HEK293 (cell line): Measurements from ENCODE around the gene KANK4.

Experiments
- CTCF ChIA-PET: fragments of 350-600 bp; formaldehyde crosslinking; extraction: SDS; loops from one replicate; lab custom pipeline; 2021; ENCODE audit warnings: antibody characterized with exemption; lab: Yijun Ruan, JAX
- POLR2A ChIA-PET: fragments of 300-600 bp; formaldehyde crosslinking; extraction: SDS; loops from one replicate; lab custom pipeline; 2020; ENCODE audit warnings: antibody characterized with exemption, inconsistent platforms; lab: Yijun Ruan, JAX
- H3K27ac ChIP-seq: fragments of 200-500 bp; sonication (Bioruptor generic); 2 replicates; pipeline ENCODE4 v1.5.1; 2014; ENCODE audit warnings: low read depth, low read length, control low read depth, inconsistent platforms; ENCODE audit errors: extremely low read depth
- H3K36me3 ChIP-seq, 2 experiments: fragments of 200-500 bp in 1 of 2; sonication (Bioruptor generic) in 1 of 2; 1 replicate in 1 of 2; 2 replicates in 1 of 2; pipeline ENCODE4 v1.5.1; 2014 to 2017; ENCODE audit warnings: inconsistent platforms in 2 of 2, low read length in 2 of 2; ENCODE audit not compliant: control insufficient read depth in 2 of 2, insufficient read depth in 1 of 2
- H3K4me1 ChIP-seq: fragments of 200-500 bp; sonication (Bioruptor generic); 2 replicates; pipeline ENCODE4 v1.5.1; 2014; ENCODE audit warnings: mild to moderate bottlenecking, low read length, inconsistent platforms; ENCODE audit not compliant: control insufficient read depth, insufficient read depth
- H3K4me3 ChIP-seq: 2 replicates; pipeline ENCODE4 v1.5.1; 2011; ENCODE audit warnings: low read depth, mild to moderate bottlenecking, control low read depth, low read length, moderate library complexity
- H3K9me3 ChIP-seq: fragments of 200-500 bp; sonication (Bioruptor generic); 2 replicates; pipeline ENCODE4 v1.5.1; 2014; ENCODE audit warnings: low read depth, low read length, inconsistent platforms; ENCODE audit not compliant: control insufficient read depth, insufficient read depth
- ATF2 ChIP-seq: fragments of 450-650 bp; formaldehyde crosslinking; IDR thresholded peaks from 2 replicates; pipeline ENCODE4 v1.5.1; 2016; ENCODE audit warnings: missing biosample characterization, missing genetic modification characterization, low read depth
- GLIS2 ChIP-seq: fragments of 450-650 bp; formaldehyde crosslinking; IDR thresholded peaks from 2 replicates; pipeline ENCODE4 v1.5.1; 2016; ENCODE audit warnings: missing biosample characterization, missing genetic modification characterization
- OVOL3 ChIP-seq: fragments of 450-650 bp; formaldehyde crosslinking; IDR thresholded peaks from 2 replicates; pipeline ENCODE4 v1.5.1; 2016; ENCODE audit warnings: missing biosample characterization, missing genetic modification characterization
- ZBTB20 ChIP-seq: fragments of 450-650 bp; formaldehyde crosslinking; IDR thresholded peaks from 2 replicates; pipeline ENCODE4 v1.5.1; 2016; ENCODE audit warnings: missing biosample characterization, missing genetic modification characterization
- ZBTB7A ChIP-seq: fragments of 450-650 bp; formaldehyde crosslinking; IDR thresholded peaks from 2 replicates; pipeline ENCODE4 v1.5.1; 2016; ENCODE audit warnings: low read depth, missing biosample characterization, missing genetic modification characterization
- ZNF114 ChIP-seq: fragments of 450-650 bp; formaldehyde crosslinking; IDR thresholded peaks from 2 replicates; pipeline ENCODE4 v1.5.0; 2017; ENCODE audit warnings: missing biosample characterization, missing genetic modification characterization
- ZNF169 ChIP-seq: fragments of 450-650 bp; formaldehyde crosslinking; IDR thresholded peaks from 2 replicates; pipeline ENCODE4 v1.5.1; 2016; ENCODE audit warnings: missing biosample characterization, missing genetic modification characterization
- ZNF18 ChIP-seq: fragments of 450-650 bp; formaldehyde crosslinking; IDR thresholded peaks from 2 replicates; pipeline ENCODE4 v1.5.1; 2016; ENCODE audit warnings: missing biosample characterization, missing genetic modification characterization
- ZNF19 ChIP-seq: fragments of 450-650 bp; formaldehyde crosslinking; IDR thresholded peaks from 2 replicates; pipeline ENCODE4; 2016; ENCODE audit warnings: missing biosample characterization, missing genetic modification characterization, low read depth
- ZNF2 ChIP-seq: fragments of 450-650 bp; formaldehyde crosslinking; IDR thresholded peaks from 2 replicates; pipeline ENCODE4 v1.5.1; 2016; ENCODE audit warnings: missing biosample characterization, missing genetic modification characterization
- ZNF391 ChIP-seq: fragments of 450-650 bp; formaldehyde crosslinking; IDR thresholded peaks from 2 replicates; pipeline ENCODE4 v1.5.1; 2016; ENCODE audit warnings: low read depth, missing biosample characterization, missing genetic modification characterization, borderline replicate concordance
- ZNF510 ChIP-seq: fragments of 450-650 bp; formaldehyde crosslinking; IDR thresholded peaks from 2 replicates; pipeline ENCODE4 v1.5.1; 2018; ENCODE audit warnings: mild to moderate bottlenecking, missing genetic modification characterization, missing biosample characterization; ENCODE audit not compliant: insufficient replicate concordance
- ZNF571 ChIP-seq: fragments of 450-650 bp; formaldehyde crosslinking; IDR thresholded peaks from 2 replicates; pipeline ENCODE4 v1.5.0; 2017; ENCODE audit warnings: missing biosample characterization, missing genetic modification characterization
- ZNF621 ChIP-seq: fragments of 450-650 bp; formaldehyde crosslinking; IDR thresholded peaks from 2 replicates; pipeline ENCODE4 v1.5.1; 2017; ENCODE audit warnings: missing biosample characterization, missing genetic modification characterization
- ZNF658 ChIP-seq: fragments of 450-650 bp; formaldehyde crosslinking; IDR thresholded peaks from 2 replicates; pipeline ENCODE4; 2016; ENCODE audit warnings: missing biosample characterization, missing genetic modification characterization
- ZNF747 ChIP-seq: fragments of 450-650 bp; formaldehyde crosslinking; IDR thresholded peaks from 2 replicates; pipeline ENCODE4 v1.5.1; 2016; ENCODE audit warnings: missing biosample characterization, missing genetic modification characterization
- ZSCAN16 ChIP-seq: fragments of 450-650 bp; formaldehyde crosslinking; IDR thresholded peaks from 2 replicates; pipeline ENCODE4 v1.5.1; 2016; ENCODE audit warnings: missing biosample characterization, missing genetic modification characterization
- ZSCAN30 ChIP-seq: fragments of 450-650 bp; IDR thresholded peaks from 2 replicates; pipeline ENCODE4 v1.5.1; 2018; ENCODE audit warnings: missing biosample characterization, mild to moderate bottlenecking, missing genetic modification characterization, moderate library complexity
- ZSCAN5A ChIP-seq: fragments of 450-650 bp; formaldehyde crosslinking; IDR thresholded peaks from 2 replicates; pipeline ENCODE4 v1.5.1; 2016; ENCODE audit warnings: missing biosample characterization, missing genetic modification characterization
- TF ChIP-seq, protein P1 (sequence below): fragments of 450-650 bp; formaldehyde crosslinking; IDR thresholded peaks from 2 replicates; pipeline ENCODE4 v1.5.1; 2016; ENCODE audit warnings: missing biosample characterization, missing genetic modification characterization

KANK4 gene

DNA sequence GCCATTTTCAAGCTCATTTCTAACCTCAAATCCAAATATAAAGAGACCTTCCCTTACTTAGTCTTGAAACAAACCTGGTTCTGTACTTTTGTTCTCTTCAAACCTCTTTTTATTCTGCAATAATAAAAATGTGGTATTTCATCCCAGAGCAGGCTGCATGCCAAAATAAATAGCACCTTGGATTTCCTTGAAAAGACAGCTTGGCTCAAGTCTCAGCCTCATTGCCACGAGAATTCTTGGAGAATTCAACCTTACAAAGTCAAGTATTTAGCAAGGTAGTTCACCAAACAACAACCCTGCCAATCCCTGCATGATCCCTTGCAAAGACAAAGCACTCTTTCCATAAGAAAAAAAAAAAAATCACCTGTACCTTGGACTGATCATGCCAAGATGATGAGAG, 33.8 kb downstream of the KANK4 start:
- Histone ChIP-seq H3K4me3 (no peak overlapping the region), H3K36me3 (no peaks in the 10 kb centered on the region), H3K4me1 (peaks cover 17% of the 10 kb centered on the region), H3K9me3 (no peaks in the 10 kb centered on the region), H3K27ac (no peak overlapping the region)
- ChIA-PET POLR2A (interaction anchor here (0.7 kb wide), 1 partner anchor 45 kb away, joined by 3 read pairs; no protein-coding TSS in a partner anchor), CTCF (interaction anchor here (1.4 to 2.3 kb wide), 4 partner anchors 26 to 121 kb away, joined by 3 to 10 read pairs (median 4); no protein-coding TSS in a partner anchor)
- TF ChIP-seq ZNF510 (tag by site-specific recombination) (no peak), ZSCAN16 (no peak), ZNF658 (tag by site-specific recombination) (no peak), ZSCAN30 (no peak), ZNF169 (tag by site-specific recombination) (no peak), GLIS2 (tag by site-specific recombination) (no peak), ZNF621 (tag by site-specific recombination) (no peak), ZNF2 (no peak)

DNA sequence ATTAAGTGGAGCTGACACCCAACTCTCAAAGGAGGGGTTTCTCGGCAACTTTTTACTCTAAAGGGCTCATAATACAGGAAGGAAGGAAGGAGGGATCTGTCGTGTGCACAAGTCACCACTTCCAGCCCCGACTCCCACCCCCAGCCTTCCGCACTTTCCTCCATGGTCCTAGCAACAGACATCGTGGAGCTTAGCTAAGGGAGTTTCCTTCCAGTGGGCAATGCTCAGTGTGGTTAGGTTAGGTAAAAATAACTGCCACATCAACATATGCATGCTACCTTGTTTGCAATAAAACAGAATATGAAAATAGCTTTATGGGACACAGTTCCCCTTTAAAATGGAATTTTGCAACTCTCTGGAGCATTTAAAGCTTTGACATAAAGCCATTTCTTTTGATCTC, 35.2 kb downstream of the KANK4 start:
- Histone ChIP-seq H3K4me1 (peaks cover 17% of the 10 kb centered on the region), H3K4me3 (no peak overlapping the region), H3K36me3 (no peaks in the 10 kb centered on the region), H3K27ac (no peak overlapping the region), H3K9me3 (no peaks in the 10 kb centered on the region)
- no peak for TF ChIP-seq ZSCAN5A (tag by site-specific recombination)
- no peak for TF ChIP-seq ATF2 (tag by site-specific recombination)
- no peak for TF ChIP-seq ZNF571 (tag by site-specific recombination)
- TF ChIP-seq ZBTB7A (tag by site-specific recombination) = no peak
- no peak for TF ChIP-seq ZNF114 (tag by site-specific recombination)
- no peak for TF ChIP-seq ZNF18 (tag by site-specific recombination)
- TF ChIP-seq ZNF621 (tag by site-specific recombination) = no peak
- TF ChIP-seq ZNF19 (tag by site-specific recombination) = no peak
- no peak for TF ChIP-seq OVOL3 (tag by site-specific recombination)
- no peak for TF ChIP-seq ZNF747
- TF ChIP-seq ZNF391 (tag by site-specific recombination) = no peak
- no peak for TF ChIP-seq ZBTB20 (tag by site-specific recombination)
- TF ChIP-seq, protein P1, sequence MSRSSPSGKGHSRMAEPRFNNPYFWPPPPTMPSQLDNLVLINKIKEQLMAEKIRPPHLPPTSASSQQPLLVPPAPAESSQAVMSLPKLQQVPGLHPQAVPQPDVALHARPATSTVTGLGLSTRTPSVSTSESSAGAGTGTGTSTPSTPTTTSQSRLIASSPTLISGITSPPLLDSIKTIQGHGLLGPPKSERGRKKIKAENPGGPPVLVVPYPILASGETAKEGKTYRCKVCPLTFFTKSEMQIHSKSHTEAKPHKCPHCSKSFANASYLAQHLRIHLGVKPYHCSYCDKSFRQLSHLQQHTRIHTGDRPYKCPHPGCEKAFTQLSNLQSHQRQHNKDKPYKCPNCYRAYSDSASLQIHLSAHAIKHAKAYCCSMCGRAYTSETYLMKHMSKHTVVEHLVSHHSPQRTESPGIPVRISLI = no peak
- ChIA-PET POLR2A (no interaction called here), CTCF (interaction anchor here (0.8 to 2.3 kb wide), 3 partner anchors 10 to 140 kb away, joined by 3 to 10 read pairs (median 5); no protein-coding TSS in a partner anchor)
